Uterus (tissue), 4 donors: ENCODE measurements around the gene MINDY4. TPM values are rescaled to one million over a fixed set of nuclear protein-coding genes. Genes with fewer than 3 reads are reported as not detected.
A peak's percentile ranks its signal among the peaks of the same experiment; 100 is the strongest.

Source experiments
- DNase-seq, 2 donors: peaks; one replicate each; pipeline ENCODE4 v3.0.0-alpha.2; 2019 to 2020
- H3K27ac ChIP-seq, 2 donors: fragments of 200-600 bp; sonication (generic); 1 replicate in 1 of 2; 2 replicates in 1 of 2; pipeline ENCODE4 v1.5.1; 2016 to 2018
- H3K27me3 ChIP-seq, 2 donors: fragments of 200-600 bp; sonication (generic); one replicate each; pipeline ENCODE4 v1.5.1; 2018 to 2019; ENCODE audit warnings: control low read depth in 1 of 2
- H3K36me3 ChIP-seq, 2 donors: fragments of 200-600 bp; sonication (generic); one replicate each; pipeline ENCODE4 v1.5.1; 2019; ENCODE audit warnings: control low read depth in 1 of 2
- H3K4me1 ChIP-seq, 2 donors: fragments of 200-600 bp; sonication (generic); one replicate each; pipeline ENCODE4 v1.5.1; 2018 to 2019; ENCODE audit warnings: control low read depth in 1 of 2
- H3K4me3 ChIP-seq, 2 donors: fragments of 200-600 bp; sonication (generic); 1 replicate in 1 of 2; 2 replicates in 1 of 2; pipeline ENCODE4 v1.5.1; 2018 to 2019; ENCODE audit warnings: mild to moderate bottlenecking in 1 of 2
- H3K9me3 ChIP-seq, 2 donors: fragments of 200-600 bp; sonication (generic); one replicate each; pipeline ENCODE4 v1.5.1; 2019; ENCODE audit warnings: control low read depth in 1 of 2
- POLR2A ChIP-seq, 2 donors: fragments of 450-650 bp; IDR thresholded peaks; one replicate each; pipeline ENCODE4 v1.6.1; 2016; ENCODE audit warnings: antibody characterized with exemption in 2 of 2, mild to moderate bottlenecking in 1 of 2, moderate library complexity in 1 of 2
- intact Hi-C: fragments of 100-400 bp; cut with DNase I; formaldehyde crosslinking; loops from one replicate; pipeline ENCODE4 v1.15.1; 2023; ENCODE audit warnings: low total_unique reads
- total RNA-seq, 4 donors: library from RNA; depleted of rRNA in 3 of 4; stranded (reverse); fragments of >200 nt in 3 of 4; gene quantifications; one replicate each; pipeline versions ENCODE4 v1.1.0 to v1.2.4, GENCODE V29; 2014 to 2023
- TF ChIP-seq, protein P1 (sequence below), 4 experiments: fragments of 200-600 bp in 2 of 4; fragments of 450-650 bp in 2 of 4; sonication (generic) in 2 of 4; IDR thresholded peaks; one replicate each; pipeline ENCODE4 v1.5.1; 2016 to 2019; ENCODE audit warnings: antibody characterized with exemption in 4 of 4, mild to moderate bottlenecking in 2 of 4, moderate library complexity in 1 of 4
- donor health status: DM: yes; HTN: yes; CAD: no.

The MINDY4 gene
- total RNA-seq, 4 donors from 2014 or later: 14.7 to 23.8 (median 16.9) TPM

DNA sequence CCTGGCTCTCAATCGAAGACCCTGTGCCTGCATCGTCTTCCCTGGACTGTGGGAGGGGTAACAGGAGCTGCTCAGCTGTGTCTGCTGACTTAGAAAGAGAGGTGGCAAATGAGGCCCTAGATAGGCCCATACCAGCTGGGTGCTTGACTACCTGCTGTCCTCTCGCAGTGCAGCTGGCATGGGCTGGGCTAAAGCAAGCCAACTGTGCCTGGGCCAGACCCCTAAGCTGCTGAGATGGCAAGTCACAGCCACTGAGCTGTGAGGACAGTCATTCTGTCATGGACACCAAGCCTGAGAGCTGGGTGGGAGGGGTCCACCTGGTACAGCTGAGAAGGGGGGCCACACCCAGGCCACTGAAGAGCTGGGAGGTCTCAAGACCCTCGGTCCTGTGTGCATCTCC is 94.6 kb downstream of the MINDY4 start:
- intact Hi-C loops: no loop called here
- H3K27ac ChIP-seq: no peak overlapping the region

DNA sequence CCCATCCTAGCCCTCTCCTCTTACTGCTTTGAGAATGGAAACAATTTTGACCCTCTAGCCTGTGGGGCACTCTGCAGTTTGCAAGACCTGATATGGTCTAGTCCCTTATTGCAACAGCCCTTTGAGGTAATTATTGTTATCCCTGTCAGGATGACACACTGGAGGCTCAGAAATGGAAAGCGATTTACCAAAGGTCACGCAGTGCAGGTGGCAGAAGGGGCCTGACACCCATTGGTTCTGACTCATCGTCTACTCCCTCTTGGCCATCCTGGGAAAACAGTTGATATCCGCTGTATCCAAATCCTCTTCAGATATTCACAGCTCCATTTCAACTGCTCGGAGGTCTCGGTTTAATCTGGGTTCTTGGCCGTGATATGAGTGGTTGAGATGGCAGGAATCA is 95.7 kb downstream of the MINDY4 start:
- no peak for TF ChIP-seq POLR2A (IDR thresholded peaks at IDR 0.05)
- TF ChIP-seq, protein P1, sequence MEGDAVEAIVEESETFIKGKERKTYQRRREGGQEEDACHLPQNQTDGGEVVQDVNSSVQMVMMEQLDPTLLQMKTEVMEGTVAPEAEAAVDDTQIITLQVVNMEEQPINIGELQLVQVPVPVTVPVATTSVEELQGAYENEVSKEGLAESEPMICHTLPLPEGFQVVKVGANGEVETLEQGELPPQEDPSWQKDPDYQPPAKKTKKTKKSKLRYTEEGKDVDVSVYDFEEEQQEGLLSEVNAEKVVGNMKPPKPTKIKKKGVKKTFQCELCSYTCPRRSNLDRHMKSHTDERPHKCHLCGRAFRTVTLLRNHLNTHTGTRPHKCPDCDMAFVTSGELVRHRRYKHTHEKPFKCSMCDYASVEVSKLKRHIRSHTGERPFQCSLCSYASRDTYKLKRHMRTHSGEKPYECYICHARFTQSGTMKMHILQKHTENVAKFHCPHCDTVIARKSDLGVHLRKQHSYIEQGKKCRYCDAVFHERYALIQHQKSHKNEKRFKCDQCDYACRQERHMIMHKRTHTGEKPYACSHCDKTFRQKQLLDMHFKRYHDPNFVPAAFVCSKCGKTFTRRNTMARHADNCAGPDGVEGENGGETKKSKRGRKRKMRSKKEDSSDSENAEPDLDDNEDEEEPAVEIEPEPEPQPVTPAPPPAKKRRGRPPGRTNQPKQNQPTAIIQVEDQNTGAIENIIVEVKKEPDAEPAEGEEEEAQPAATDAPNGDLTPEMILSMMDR (IDR thresholded peaks at IDR 0.05): no peak
- Histone ChIP-seq H3K4me1 (no peaks in the 10 kb centered on the region), H3K9me3 (no peaks in the 10 kb centered on the region), H3K4me3 (no peak overlapping the region), H3K27me3 (no peaks in the 10 kb centered on the region), H3K27ac (no peak overlapping the region), H3K36me3 (no peaks in the 10 kb centered on the region)
- intact Hi-C loops: no loop called here
- no peak for DNase-seq

More for the DNA sequence above, 94.6 kb downstream of the MINDY4 start:
- no peak for DNase-seq
- no peak overlapping the region for H3K4me3 ChIP-seq
- no peaks in the 10 kb centered on the region for H3K27me3 ChIP-seq
- H3K4me1 ChIP-seq: no peaks in the 10 kb centered on the region
- H3K9me3 ChIP-seq: no peaks in the 10 kb centered on the region
- TF ChIP-seq, protein P1 (IDR thresholded peaks at IDR 0.05): no peak
- TF ChIP-seq POLR2A (IDR thresholded peaks at IDR 0.05): no peak
- H3K36me3 ChIP-seq: no peaks in the 10 kb centered on the region

DNA sequence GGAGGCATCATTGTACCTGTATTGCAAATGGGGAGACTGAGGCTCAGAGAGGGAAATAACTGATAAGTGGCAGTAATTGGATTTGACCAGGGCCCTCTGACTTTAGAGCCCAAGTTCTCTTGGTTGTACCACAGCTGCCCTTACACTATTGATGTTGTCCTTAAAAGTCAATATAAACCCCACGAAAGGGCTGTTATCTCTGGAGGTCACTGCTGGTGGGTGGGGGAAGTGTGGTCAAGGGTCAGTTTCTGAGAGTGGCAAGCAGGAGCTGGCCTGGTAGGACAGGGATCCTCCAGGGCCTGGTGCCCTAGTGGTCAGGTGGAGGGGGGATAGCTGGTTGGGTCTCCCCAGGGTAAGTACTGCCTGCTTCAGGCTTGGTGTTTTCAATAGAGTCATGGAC is 96.3 kb downstream of the MINDY4 start:
- intact Hi-C loops: no loop called here
- no peaks in the 10 kb centered on the region for H3K36me3 ChIP-seq
- TF ChIP-seq, protein P1 (IDR thresholded peaks at IDR 0.05): no peak
- TF ChIP-seq POLR2A (IDR thresholded peaks at IDR 0.05): no peak
- no peaks in the 10 kb centered on the region for H3K9me3 ChIP-seq
- peak overlapping the region in 1 of 2 donors; percentile 22 for H3K27ac ChIP-seq
- H3K27me3 ChIP-seq: no peaks in the 10 kb centered on the region
- DNase-seq: no peak
- H3K4me3 ChIP-seq: no peak overlapping the region
- H3K4me1 ChIP-seq: no peaks in the 10 kb centered on the region

DNA sequence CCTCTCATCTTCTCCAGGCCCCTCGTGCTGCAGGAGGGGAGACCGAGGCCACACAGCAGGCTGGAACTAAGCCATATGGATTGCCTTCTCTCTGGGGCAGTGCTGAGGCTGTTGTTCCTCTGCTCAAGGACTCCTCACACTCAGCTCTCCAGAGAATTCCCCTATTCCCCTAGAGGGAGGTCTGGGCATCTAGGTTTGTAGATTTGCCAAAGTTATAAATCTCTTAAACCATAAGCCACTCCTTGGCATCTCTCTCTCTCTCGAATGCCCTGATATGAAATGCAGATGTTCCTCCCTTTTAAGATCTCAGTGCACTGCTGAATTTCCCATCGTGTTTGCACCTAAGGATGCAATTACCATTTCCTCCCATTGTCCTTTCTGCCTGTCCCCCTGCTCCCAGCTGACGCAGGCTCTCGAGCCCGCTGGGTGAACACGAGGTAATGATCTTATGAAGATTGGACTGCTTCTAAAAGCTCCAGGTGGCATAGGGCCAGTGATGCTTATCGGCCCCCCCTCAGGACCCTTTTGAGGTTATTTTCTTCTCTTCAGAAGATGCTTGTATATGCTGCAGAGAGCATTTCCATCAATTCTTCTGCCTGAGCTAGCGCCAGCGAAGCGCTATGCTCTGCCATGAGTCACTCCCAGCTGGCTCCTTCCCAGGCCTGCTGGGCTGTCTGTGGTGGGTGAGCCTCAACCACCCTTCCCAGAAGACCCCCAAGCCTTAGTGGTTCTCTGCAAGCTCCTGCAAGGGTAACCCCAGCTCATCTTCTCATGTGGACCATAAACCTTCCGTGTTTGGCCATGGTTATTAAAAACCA is 98.8 kb downstream of the MINDY4 start:
- Histone ChIP-seq H3K4me1 (no peaks in the 10 kb centered on the region), H3K4me3 (no peak overlapping the region), H3K9me3 (peaks cover 0 to 3% of the 10 kb centered on the region in 2 donors), H3K27ac (peak overlapping the region; percentile 17 to 40), H3K36me3 (no peaks in the 10 kb centered on the region), H3K27me3 (no peaks in the 10 kb centered on the region)
- intact Hi-C loops: no loop called here
- TF ChIP-seq, protein P1 (IDR thresholded peaks at IDR 0.05): no peak
- no peak for TF ChIP-seq POLR2A (IDR thresholded peaks at IDR 0.05)
- DNase-seq: peak in 1 of 2 donors; percentile 48

DNA sequence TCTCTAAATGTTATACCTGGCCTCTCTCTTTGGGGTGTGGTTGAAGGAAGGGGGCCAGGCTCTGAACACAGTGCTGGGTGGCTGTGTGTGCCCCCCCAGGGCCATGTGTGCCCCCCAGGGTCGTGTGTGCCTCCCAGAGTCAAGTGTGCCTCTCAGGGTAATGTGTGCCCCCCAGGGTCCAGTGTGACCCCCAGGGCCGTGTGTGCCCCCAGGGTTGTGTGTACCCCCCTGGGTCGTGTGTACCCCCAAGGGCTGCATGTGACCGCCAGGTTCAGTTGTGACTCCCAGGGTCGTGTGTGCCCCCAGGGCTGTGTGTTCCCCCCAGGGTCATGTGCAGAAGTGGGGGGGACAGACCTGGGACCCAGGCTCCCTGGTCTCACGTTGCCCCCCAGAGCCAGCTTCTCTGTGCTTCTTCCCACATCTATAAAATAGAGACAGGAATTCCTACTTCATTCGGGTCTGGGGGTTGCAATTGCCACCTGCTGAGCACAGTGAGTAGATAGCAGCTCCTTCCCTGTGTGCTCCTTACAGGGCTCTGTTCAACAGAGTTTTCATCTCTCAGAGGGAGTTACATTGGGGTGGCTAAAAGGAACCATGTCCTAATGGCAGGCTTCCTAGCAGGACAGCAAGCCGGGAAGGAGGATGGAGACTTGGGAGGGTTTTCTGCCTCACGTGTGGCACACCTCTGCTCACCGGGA is 99.8 kb downstream of the MINDY4 start:
- peak overlapping the region; percentile 17 to 40 for H3K27ac ChIP-seq
- no peak overlapping the region for H3K4me3 ChIP-seq
- no peaks in the 10 kb centered on the region for H3K4me1 ChIP-seq
- no peak for TF ChIP-seq POLR2A (IDR thresholded peaks at IDR 0.05)
- TF ChIP-seq, protein P1 (IDR thresholded peaks at IDR 0.05): no peak
- H3K27me3 ChIP-seq: no peaks in the 10 kb centered on the region
- no peak for DNase-seq
- H3K36me3 ChIP-seq: no peaks in the 10 kb centered on the region
- intact Hi-C loops: no loop called here
- peaks cover 0 to 3% of the 10 kb centered on the region in 2 donors for H3K9me3 ChIP-seq
